Measurements from ENCODE around the gene EPHX1. TPM values are rescaled to one million over a fixed set of nuclear protein-coding genes. Genes with fewer than 3 reads are reported as not detected.

Gene EPHX1
- total RNA-seq, 1 experiment from 2014 or later: 54.6 TPM

DNA sequence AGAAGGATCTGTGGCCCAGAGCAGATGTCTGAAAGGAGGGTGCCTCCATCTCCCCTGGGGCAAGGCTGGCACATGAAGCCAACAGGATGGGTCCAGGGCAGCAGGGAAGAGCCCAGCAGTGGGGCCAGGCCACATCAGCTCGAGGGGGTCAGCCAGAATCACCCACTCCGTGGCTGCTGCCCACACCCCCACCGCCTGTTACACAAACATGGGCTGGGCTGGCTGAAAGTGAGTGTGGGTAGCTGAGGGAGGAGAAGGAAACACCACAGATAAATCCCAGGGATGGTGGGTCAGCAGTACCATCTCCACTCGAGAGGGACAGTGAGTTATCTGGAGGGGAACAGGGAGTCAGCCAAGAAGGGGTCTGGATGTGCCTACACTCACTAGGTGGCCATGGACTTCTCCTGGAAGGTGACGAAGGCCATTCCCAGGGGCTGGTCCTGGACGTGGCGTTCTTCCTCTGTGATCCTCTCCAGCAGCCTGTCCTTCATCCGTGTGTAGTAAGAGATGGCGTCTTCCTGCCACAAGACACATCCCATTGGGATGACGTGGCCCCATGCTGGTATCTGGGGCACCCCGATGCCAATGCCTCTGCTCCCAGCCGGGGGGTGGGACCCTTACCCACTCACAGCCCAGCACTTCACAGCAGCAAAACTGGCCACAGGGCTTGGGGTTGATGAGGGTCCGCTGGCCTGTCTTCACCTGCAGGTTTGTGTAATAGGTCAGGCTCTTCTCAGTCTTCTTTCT, 52.1 kb downstream of the EPHX1 start:
- Histone ChIP-seq H3K9ac (ENCODE audit: low read length) (no peak overlapping the region), H3K4me1 (ENCODE audit: insufficient read depth, low read length) (peaks cover 32% of the 10 kb centered on the region), H3K27me3 (ENCODE audit: low read length) (no peaks in the 10 kb centered on the region), H3F3A (ENCODE audit: low read length, unreplicated experiment) (peaks cover 6% of the 10 kb centered on the region), H3K4me2 (ENCODE audit: low read length) (no peak overlapping the region), H3K36me3 (ENCODE audit: low read depth, low read length) (peaks cover 55% of the 10 kb centered on the region), H2AFZ (ENCODE audit: low read length) (no peak overlapping the region), H3K27ac (ENCODE audit: low read length) (no peak overlapping the region), H3K4me3 (ENCODE audit: low read length) (no peak overlapping the region), H4K20me1 (ENCODE audit: low read length) (peaks cover 11% of the 10 kb centered on the region), H3K79me2 (ENCODE audit: low read length) (no peaks in the 10 kb centered on the region), H3K9me3 (ENCODE audit: low read length) (no peaks in the 10 kb centered on the region), H3K9me2 (replicated peaks; ENCODE audit: low read length) (no peaks in the 10 kb centered on the region)
- intact Hi-C loops (cut with micrococcal nuclease): no loop called here
- no peak for TF ChIP-seq EZH2 (IDR thresholded peaks at IDR 0.05; ENCODE audit: low read length, unreplicated experiment)
- TF ChIP-seq, protein P1, sequence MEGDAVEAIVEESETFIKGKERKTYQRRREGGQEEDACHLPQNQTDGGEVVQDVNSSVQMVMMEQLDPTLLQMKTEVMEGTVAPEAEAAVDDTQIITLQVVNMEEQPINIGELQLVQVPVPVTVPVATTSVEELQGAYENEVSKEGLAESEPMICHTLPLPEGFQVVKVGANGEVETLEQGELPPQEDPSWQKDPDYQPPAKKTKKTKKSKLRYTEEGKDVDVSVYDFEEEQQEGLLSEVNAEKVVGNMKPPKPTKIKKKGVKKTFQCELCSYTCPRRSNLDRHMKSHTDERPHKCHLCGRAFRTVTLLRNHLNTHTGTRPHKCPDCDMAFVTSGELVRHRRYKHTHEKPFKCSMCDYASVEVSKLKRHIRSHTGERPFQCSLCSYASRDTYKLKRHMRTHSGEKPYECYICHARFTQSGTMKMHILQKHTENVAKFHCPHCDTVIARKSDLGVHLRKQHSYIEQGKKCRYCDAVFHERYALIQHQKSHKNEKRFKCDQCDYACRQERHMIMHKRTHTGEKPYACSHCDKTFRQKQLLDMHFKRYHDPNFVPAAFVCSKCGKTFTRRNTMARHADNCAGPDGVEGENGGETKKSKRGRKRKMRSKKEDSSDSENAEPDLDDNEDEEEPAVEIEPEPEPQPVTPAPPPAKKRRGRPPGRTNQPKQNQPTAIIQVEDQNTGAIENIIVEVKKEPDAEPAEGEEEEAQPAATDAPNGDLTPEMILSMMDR (conservative IDR thresholded peaks at IDR 0.05; ENCODE audit: low read depth, low read length): no peak
- no peak for TF ChIP-seq EZH2phosphoT487 (IDR thresholded peaks at IDR 0.05; ENCODE audit: borderline replicate concordance, low read length)
- CTCF ChIA-PET: no interaction called here
- POLR2A ChIA-PET (ENCODE audit: unreplicated experiment): no interaction called here
- no peak for ATAC-seq
- DNase-seq: no peak
- no TSS peak for BruUV-seq (replicated peaks)

DNA sequence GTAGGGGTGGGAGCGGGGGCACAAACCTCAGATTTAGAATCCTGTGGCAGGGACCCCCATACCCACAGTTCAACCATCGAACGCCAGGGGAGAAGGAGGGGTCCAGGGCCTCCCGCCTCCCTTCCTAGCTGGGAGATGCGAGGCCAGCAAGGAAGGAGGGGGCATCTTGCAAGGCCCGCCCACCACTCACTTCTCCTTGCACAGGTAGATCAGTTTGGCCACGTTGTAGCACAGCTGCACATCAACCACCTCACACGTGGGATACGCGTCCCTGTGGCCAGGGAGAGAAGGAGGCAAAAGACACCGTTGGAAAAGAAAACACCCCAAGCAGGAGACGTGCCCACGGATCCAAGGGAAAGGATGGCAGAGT, 52.6 kb downstream of the EPHX1 start:
- H4K20me1 ChIP-seq (ENCODE audit: low read length): peaks cover 11% of the 10 kb centered on the region
- intact Hi-C loops (cut with micrococcal nuclease): no loop called here
- no peaks in the 10 kb centered on the region for H3K79me2 ChIP-seq (ENCODE audit: low read length)
- H3K27ac ChIP-seq (ENCODE audit: low read length): no peak overlapping the region
- H3K9me3 ChIP-seq (ENCODE audit: low read length): no peaks in the 10 kb centered on the region
- H3K36me3 ChIP-seq (ENCODE audit: low read depth, low read length): peaks cover 57% of the 10 kb centered on the region
- no peak overlapping the region for H3K4me3 ChIP-seq (ENCODE audit: low read length)
- no peak overlapping the region for H3K4me2 ChIP-seq (ENCODE audit: low read length)
- H3F3A ChIP-seq (ENCODE audit: low read length, unreplicated experiment): peaks cover 6% of the 10 kb centered on the region
- H3K27me3 ChIP-seq (ENCODE audit: low read length): no peaks in the 10 kb centered on the region
- BruUV-seq (replicated peaks): no TSS peak
- H3K9ac ChIP-seq (ENCODE audit: low read length): no peak overlapping the region
- no peaks in the 10 kb centered on the region for H3K9me2 ChIP-seq (replicated peaks; ENCODE audit: low read length)
- DNase-seq (no peak), ATAC-seq (no peak)
- no peak for TF ChIP-seq EZH2phosphoT487 (IDR thresholded peaks at IDR 0.05; ENCODE audit: borderline replicate concordance, low read length)
- TF ChIP-seq, protein P1 (conservative IDR thresholded peaks at IDR 0.05; ENCODE audit: low read depth, low read length): no peak
- no peak for TF ChIP-seq EZH2 (IDR thresholded peaks at IDR 0.05; ENCODE audit: low read length, unreplicated experiment)
- H3K4me1 ChIP-seq (ENCODE audit: insufficient read depth, low read length): peaks cover 35% of the 10 kb centered on the region
- ChIA-PET POLR2A (ENCODE audit: unreplicated experiment) (no interaction called here), CTCF (no interaction called here)
- no peak overlapping the region for H2AFZ ChIP-seq (ENCODE audit: low read length)

DNA sequence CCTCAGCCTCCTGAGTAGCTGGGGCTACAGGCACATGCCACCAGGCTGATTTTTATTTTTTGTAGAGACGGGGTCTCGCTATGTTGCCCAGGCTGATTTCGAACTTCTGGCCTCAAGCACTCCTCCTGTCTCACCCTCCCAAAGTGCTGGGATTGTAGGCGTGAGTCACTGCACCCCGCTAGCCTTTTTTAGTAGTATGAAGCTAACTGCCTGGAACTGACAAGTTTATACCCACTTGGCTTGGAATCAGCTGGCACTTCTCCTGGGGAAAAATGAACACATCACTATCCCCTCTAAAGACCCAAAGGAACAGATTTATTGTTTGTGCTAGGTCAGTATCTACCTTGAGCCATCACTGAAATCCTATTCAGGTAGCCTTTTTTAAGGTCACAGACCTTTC, 53.2 kb downstream of the EPHX1 start:
- POLR2A ChIA-PET (ENCODE audit: unreplicated experiment): interaction anchor here (0.6 kb wide), 1 partner anchor 383 kb away, joined by 3 read pairs; no protein-coding TSS in a partner anchor
- intact Hi-C loops (cut with micrococcal nuclease): no loop called here
- Histone ChIP-seq H3K4me2 (ENCODE audit: low read length) (no peak overlapping the region), H3K9me2 (replicated peaks; ENCODE audit: low read length) (no peaks in the 10 kb centered on the region), H3K9ac (ENCODE audit: low read length) (no peak overlapping the region), H3K4me3 (ENCODE audit: low read length) (no peak overlapping the region), H3K27me3 (ENCODE audit: low read length) (no peaks in the 10 kb centered on the region), H4K20me1 (ENCODE audit: low read length) (peaks cover 11% of the 10 kb centered on the region), H3K36me3 (ENCODE audit: low read depth, low read length) (peaks cover 60% of the 10 kb centered on the region), H3K4me1 (ENCODE audit: insufficient read depth, low read length) (peaks cover 35% of the 10 kb centered on the region), H2AFZ (ENCODE audit: low read length) (no peak overlapping the region), H3F3A (ENCODE audit: low read length, unreplicated experiment) (peaks cover 6% of the 10 kb centered on the region), H3K27ac (ENCODE audit: low read length) (no peak overlapping the region), H3K79me2 (ENCODE audit: low read length) (no peaks in the 10 kb centered on the region), H3K9me3 (ENCODE audit: low read length) (no peaks in the 10 kb centered on the region)
- CTCF ChIA-PET: no interaction called here
- TF ChIP-seq, protein P1 (conservative IDR thresholded peaks at IDR 0.05; ENCODE audit: low read depth, low read length): no peak
- TF ChIP-seq EZH2 (IDR thresholded peaks at IDR 0.05; ENCODE audit: low read length, unreplicated experiment) (no peak), EZH2phosphoT487 (IDR thresholded peaks at IDR 0.05; ENCODE audit: borderline replicate concordance, low read length) (no peak)
- no peak for DNase-seq
- BruUV-seq (replicated peaks): no TSS peak
- no peak for ATAC-seq
